Retinal pigment epithelial cell (primary cell): ENCODE results near the gene AKNAD1.
A peak's percentile ranks its signal among the peaks of the same experiment; 100 is the strongest.

Experiments
- DNase-seq: peaks from one replicate; pipeline ENCODE4 v3.0.0-alpha.2; 2010; ENCODE audit warnings: low read depth
- H3K4me3 ChIP-seq: 2 replicates; pipeline ENCODE4 v1.5.1; 2011; ENCODE audit warnings: mild to moderate bottlenecking, low read length, control low read depth, moderate library complexity
- CTCF ChIP-seq: conservative IDR thresholded peaks from 2 replicates; pipeline ENCODE4 v1.5.1; 2011; ENCODE audit warnings: low read depth, low read length, control low read depth, inconsistent platforms

Gene AKNAD1

GRCh38 chr1:108829498-108829916 is 27.4 kb downstream of the AKNAD1 start:
- TF ChIP-seq CTCF = no peak
- no peak overlapping the region for H3K4me3 ChIP-seq
- peak; percentile 77 for DNase-seq

GRCh38 chr1:108828074-108828961 is 28.6 kb downstream of the AKNAD1 start:
- no peak for DNase-seq
- peak; percentile 53 for TF ChIP-seq CTCF
- no peak overlapping the region for H3K4me3 ChIP-seq

GRCh38 chr1:108826081-108826635 is 30.7 kb downstream of the AKNAD1 start:
- no peak for DNase-seq
- no peak overlapping the region for H3K4me3 ChIP-seq
- no peak for TF ChIP-seq CTCF

GRCh38 chr1:108824051-108824450 is 32.8 kb downstream of the AKNAD1 start:
- no peak overlapping the region for H3K4me3 ChIP-seq
- TF ChIP-seq CTCF = no peak
- DNase-seq = no peak

GRCh38 chr1:108823632-108824031 is 33.3 kb downstream of the AKNAD1 start:
- no peak for DNase-seq
- no peak overlapping the region for H3K4me3 ChIP-seq
- no peak for TF ChIP-seq CTCF

GRCh38 chr1:108819878-108820277 is 37.0 kb downstream of the AKNAD1 start:
- DNase-seq = no peak
- TF ChIP-seq CTCF = no peak
- H3K4me3 ChIP-seq = no peak overlapping the region

GRCh38 chr1:108817811-108818210 is 39.1 kb downstream of the AKNAD1 start:
- H3K4me3 ChIP-seq = no peak overlapping the region
- TF ChIP-seq CTCF = no peak
- DNase-seq = no peak
